Measurements from ENCODE around the gene CLEC4E.
A peak's percentile ranks its signal among the peaks of the same experiment; 100 is the strongest.
"Not testable (repeated sequence)": the region's sequence is repeated elsewhere in the genome, so short reads cannot be mapped to it uniquely, and the experiment has no call there.

CLEC4E gene

GRCh38 chr12:8540831-8541230 lies at the start of gene CLEC4E:
CLEC4E (minus strand) TSS chr12:8540905; CDS start chr12:8540797, 108 bp downstream.
- H3K4me3 ChIP-seq, result peak within 1 kb of the TSS; percentile 16 to 20
- not testable (repeated sequence) for H3K27ac ChIP-seq, H3K9me3 ChIP-seq, H3K27me3 ChIP-seq, H3K36me3 ChIP-seq, DNase-seq, H3K4me1 ChIP-seq
- intact Hi-C loops (cut with DNase I; ENCODE audit: low total_unique reads), result loop anchor here (5.0 kb wide), 1 partner anchor 66 kb away; no protein-coding TSS in a partner anchor

- intact Hi-C loops (cut with DNase I; ENCODE audit: low total_unique reads), result no loop called here
- no peak overlapping the region for H3K27ac ChIP-seq
- no peaks in the 10 kb centered on the region for H3K9me3 ChIP-seq
- no peak for DNase-seq
- TF ChIP-seq CTCF (IDR thresholded peaks at IDR 0.05), result no peak
- no peaks in the 10 kb centered on the region for H3K4me1 ChIP-seq
- H3K4me3 ChIP-seq, result no peak overlapping the region
- no peaks in the 10 kb centered on the region for H3K27me3 ChIP-seq
- no peaks in the 10 kb centered on the region for H3K36me3 ChIP-seq
These were observed 49.0 kb upstream of the CLEC4E start for GRCh38 chr12:8589679-8590078.

- H3K27me3 ChIP-seq; H3K9me3 ChIP-seq; H3K4me3 ChIP-seq; H3K36me3 ChIP-seq; intact Hi-C loops (cut with DNase I; ENCODE audit: low total_unique reads); H3K4me1 ChIP-seq; H3K27ac ChIP-seq; DNase-seq: not testable (repeated sequence)
These were observed 43.8 kb upstream of the CLEC4E start for GRCh38 chr12:8584478-8584877.

GRCh38 chr12:8584004-8584403 lies 43.3 kb upstream of the CLEC4E start:
- Histone ChIP-seq H3K4me3 (no peak overlapping the region), H3K27ac (no peak overlapping the region), H3K9me3 (no peaks in the 10 kb centered on the region), H3K4me1 (peaks cover 0 to 8% (median 0%) of the 10 kb centered on the region in 4 donors), H3K36me3 (no peaks in the 10 kb centered on the region), H3K27me3 (no peaks in the 10 kb centered on the region)
- TF ChIP-seq CTCF (IDR thresholded peaks at IDR 0.05), result no peak
- DNase-seq, result no peak
- intact Hi-C loops (cut with DNase I; ENCODE audit: low total_unique reads), result no loop called here

GRCh38 chr12:8581098-8581784 lies 40.5 kb upstream of the CLEC4E start:
- Histone ChIP-seq H3K9me3 (no peaks in the 10 kb centered on the region), H3K27me3 (no peaks in the 10 kb centered on the region), H3K4me1 (peaks cover 0 to 8% (median 0%) of the 10 kb centered on the region in 4 donors), H3K36me3 (no peaks in the 10 kb centered on the region), H3K4me3 (no peak overlapping the region), H3K27ac (no peak overlapping the region)
- intact Hi-C loops (cut with DNase I; ENCODE audit: low total_unique reads), result no loop called here
- no peak for DNase-seq
- no peak for TF ChIP-seq CTCF (IDR thresholded peaks at IDR 0.05)

GRCh38 chr12:8577879-8578278 lies 37.2 kb upstream of the CLEC4E start:
- no peak overlapping the region for H3K27ac ChIP-seq
- no peak for DNase-seq
- no peaks in the 10 kb centered on the region for H3K9me3 ChIP-seq
- no peak for TF ChIP-seq CTCF (IDR thresholded peaks at IDR 0.05)
- no peaks in the 10 kb centered on the region for H3K27me3 ChIP-seq
- H3K36me3 ChIP-seq, result no peaks in the 10 kb centered on the region
- no peak overlapping the region for H3K4me3 ChIP-seq
- intact Hi-C loops (cut with DNase I; ENCODE audit: low total_unique reads), result no loop called here
- no peaks in the 10 kb centered on the region for H3K4me1 ChIP-seq

GRCh38 chr12:8572507-8572906 lies 31.8 kb upstream of the CLEC4E start:
- no peaks in the 10 kb centered on the region for H3K36me3 ChIP-seq
- TF ChIP-seq CTCF (IDR thresholded peaks at IDR 0.05), result no peak
- H3K4me1 ChIP-seq, result no peaks in the 10 kb centered on the region
- intact Hi-C loops (cut with DNase I; ENCODE audit: low total_unique reads), result no loop called here
- H3K27ac ChIP-seq, result no peak overlapping the region
- DNase-seq, result no peak
- no peak overlapping the region for H3K4me3 ChIP-seq
- H3K9me3 ChIP-seq, result no peaks in the 10 kb centered on the region
- H3K27me3 ChIP-seq, result no peaks in the 10 kb centered on the region

Data from tibial artery (tissue), 4 donors.